ENCODE results near the gene DHRSX. TPM values are rescaled to one million over a fixed set of nuclear protein-coding genes. Genes with fewer than 3 reads are reported as not detected.

Gene DHRSX, protein sequence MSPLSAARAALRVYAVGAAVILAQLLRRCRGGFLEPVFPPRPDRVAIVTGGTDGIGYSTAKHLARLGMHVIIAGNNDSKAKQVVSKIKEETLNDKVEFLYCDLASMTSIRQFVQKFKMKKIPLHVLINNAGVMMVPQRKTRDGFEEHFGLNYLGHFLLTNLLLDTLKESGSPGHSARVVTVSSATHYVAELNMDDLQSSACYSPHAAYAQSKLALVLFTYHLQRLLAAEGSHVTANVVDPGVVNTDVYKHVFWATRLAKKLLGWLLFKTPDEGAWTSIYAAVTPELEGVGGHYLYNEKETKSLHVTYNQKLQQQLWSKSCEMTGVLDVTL
- 15.7 TPM for polyA plus RNA-seq (2013, experiment 1 of 2)
- polyA plus RNA-seq (2013, experiment 2 of 2), result 15.1 TPM

DNA sequence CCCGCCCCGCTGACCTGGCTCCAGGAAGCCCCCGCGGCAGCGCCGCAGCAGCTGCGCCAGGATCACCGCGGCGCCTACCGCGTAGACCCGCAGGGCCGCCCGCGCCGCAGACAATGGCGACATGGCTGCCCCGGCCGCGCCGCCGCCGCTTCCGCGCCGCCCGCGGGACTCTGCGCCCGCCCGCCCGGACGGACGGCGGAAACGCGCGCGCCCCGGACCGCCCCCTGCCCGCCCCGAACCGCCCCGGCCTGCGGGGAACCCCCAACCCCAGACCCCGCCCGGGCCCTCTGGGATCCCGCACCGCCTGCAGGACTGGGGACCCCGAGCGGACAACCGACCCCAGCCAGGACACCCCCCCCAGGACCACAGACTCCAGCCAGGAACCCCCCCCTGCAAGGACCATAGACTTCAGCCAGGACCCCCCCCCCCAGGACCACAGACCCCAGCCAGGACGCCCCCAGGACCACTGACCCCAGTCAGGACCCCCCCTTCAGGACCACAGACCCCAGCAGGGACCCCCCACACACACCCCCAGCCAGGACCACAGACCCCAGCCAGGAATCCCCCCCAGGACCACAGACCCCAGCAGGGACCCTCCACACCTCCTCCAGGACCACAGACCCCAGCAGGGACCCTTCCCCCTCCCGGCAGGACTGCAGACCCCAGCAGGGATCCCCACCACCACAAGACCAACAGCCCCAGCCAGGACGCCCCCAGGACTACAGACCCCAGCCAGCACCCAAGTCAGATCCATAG, at the start of gene DHRSX, which contains the start of gene ZBED1:
Gene DHRSX, minus strand, starts transcription at position 174 of the 756 bp plus-strand sequence. Its CDS starts 51 bp downstream, at position 123.
Gene ZBED1, minus strand, starts transcription at position 174 of the 756 bp plus-strand sequence. CDS start 10,257 bp downstream, outside the sequence.
- peak within 1 kb of the TSS; percentile 87 for H3K4me3 ChIP-seq (ENCODE audit: low read length)
- no peak within 1 kb of the TSS for H4K5ac ChIP-seq (ENCODE audit: low read length)
- DNase-seq, result peak; percentile 48
- H3K27ac ChIP-seq (ENCODE audit: low read depth, low read length), result peak within 1 kb of the TSS; percentile 57
- H3K23ac ChIP-seq (ENCODE audit: low read length), result no peak within 1 kb of the TSS
- peak within 1 kb of the TSS; percentile 95 for H2BK120ac ChIP-seq (ENCODE audit: low read depth, low read length)
- H3K79me1 ChIP-seq (ENCODE audit: low read length), result peaks cover 2% of the 10 kb centered on the region
- H3K36me3 ChIP-seq (ENCODE audit: control insufficient read depth, insufficient read depth, low read length), result no peaks in the 10 kb centered on the region
- H2BK15ac ChIP-seq (replicated peaks; ENCODE audit: low read depth), result no peak within 1 kb of the TSS
- peak within 1 kb of the TSS; percentile 89 for H3K4ac ChIP-seq (ENCODE audit: low read depth, low read length)
- peak within 1 kb of the TSS; percentile 100 for H3K18ac ChIP-seq (ENCODE audit: low read length)
- H2AK5ac ChIP-seq (ENCODE audit: low read length), result no peak within 1 kb of the TSS
- H3K9ac ChIP-seq (ENCODE audit: low read length), result peak within 1 kb of the TSS; percentile 85
- peak within 1 kb of the TSS; percentile 100 for H4K8ac ChIP-seq (ENCODE audit: low read depth, low read length)
- no CpG with 5 or more reads among the region's 57 CpGs for WGBS (ENCODE audit: extremely low coverage, insufficient coverage, low lambda C conversion rate)
- H3K56ac ChIP-seq (ENCODE audit: low read length), result peak within 1 kb of the TSS; percentile 92
- H3K4me1 ChIP-seq (ENCODE audit: control insufficient read depth, low read depth, low read length), result no peaks in the 10 kb centered on the region
- H3K79me2 ChIP-seq (ENCODE audit: control insufficient read depth, insufficient read depth, low read length), result peaks cover 36% of the 10 kb centered on the region
- no peaks in the 10 kb centered on the region for H3K27me3 ChIP-seq (ENCODE audit: insufficient read depth, low read length, poor library complexity)
- no peak within 1 kb of the TSS for H2BK5ac ChIP-seq (ENCODE audit: low read length)
- H3K4me2 ChIP-seq (ENCODE audit: low read length), result peak within 1 kb of the TSS; percentile 66

DNA sequence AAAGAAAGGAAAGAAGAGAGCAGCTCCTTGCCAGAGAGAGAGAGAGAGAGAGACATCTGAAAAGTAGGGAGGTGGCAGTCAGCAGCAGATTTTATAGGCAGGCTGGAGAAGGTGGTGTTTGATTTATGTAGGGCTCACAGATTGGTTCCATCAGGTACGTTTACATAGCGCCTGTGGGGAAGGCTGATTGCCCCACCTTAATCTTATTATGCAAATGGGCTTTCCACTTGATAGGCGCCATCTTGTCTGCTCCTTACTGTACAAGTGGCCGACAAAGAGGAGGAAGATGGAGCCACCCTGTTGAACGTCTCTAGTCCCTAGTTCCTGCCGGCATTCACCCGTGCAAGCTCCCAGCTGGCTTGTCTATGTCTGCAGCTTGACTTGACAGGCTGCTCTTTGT, 49.1 kb upstream of the DHRSX start:
- no peak overlapping the region for H3K4ac ChIP-seq (ENCODE audit: low read depth, low read length)
- no peak overlapping the region for H2AK5ac ChIP-seq (ENCODE audit: low read length)
- no peaks in the 10 kb centered on the region for H3K79me1 ChIP-seq (ENCODE audit: low read length)
- no peak overlapping the region for H3K27ac ChIP-seq (ENCODE audit: low read depth, low read length)
- no peak overlapping the region for H2BK120ac ChIP-seq (ENCODE audit: low read depth, low read length)
- H3K79me2 ChIP-seq (ENCODE audit: control insufficient read depth, insufficient read depth, low read length), result no peaks in the 10 kb centered on the region
- H4K8ac ChIP-seq (ENCODE audit: low read depth, low read length), result no peak overlapping the region
- no peaks in the 10 kb centered on the region for H3K27me3 ChIP-seq (ENCODE audit: insufficient read depth, low read length, poor library complexity)
- no peak overlapping the region for H3K4me3 ChIP-seq (ENCODE audit: low read length)
- peak overlapping the region; percentile 70 for H2BK5ac ChIP-seq (ENCODE audit: low read length)
- peak; percentile 81 for DNase-seq
- no peak overlapping the region for H2BK15ac ChIP-seq (replicated peaks; ENCODE audit: low read depth)
- no peak overlapping the region for H3K9ac ChIP-seq (ENCODE audit: low read length)
- no peak overlapping the region for H4K5ac ChIP-seq (ENCODE audit: low read length)
- H3K23ac ChIP-seq (ENCODE audit: low read length), result no peak overlapping the region
- no peak overlapping the region for H3K18ac ChIP-seq (ENCODE audit: low read length)
- H3K56ac ChIP-seq (ENCODE audit: low read length), result peak overlapping the region; percentile 67
- no peaks in the 10 kb centered on the region for H3K36me3 ChIP-seq (ENCODE audit: control insufficient read depth, insufficient read depth, low read length)
- peaks cover 5% of the 10 kb centered on the region for H3K4me1 ChIP-seq (ENCODE audit: control insufficient read depth, low read depth, low read length)
- WGBS (ENCODE audit: extremely low coverage, insufficient coverage, low lambda C conversion rate), result no CpG with 5 or more reads among the region's 7 CpGs
- no peak overlapping the region for H3K4me2 ChIP-seq (ENCODE audit: low read length)

DNA sequence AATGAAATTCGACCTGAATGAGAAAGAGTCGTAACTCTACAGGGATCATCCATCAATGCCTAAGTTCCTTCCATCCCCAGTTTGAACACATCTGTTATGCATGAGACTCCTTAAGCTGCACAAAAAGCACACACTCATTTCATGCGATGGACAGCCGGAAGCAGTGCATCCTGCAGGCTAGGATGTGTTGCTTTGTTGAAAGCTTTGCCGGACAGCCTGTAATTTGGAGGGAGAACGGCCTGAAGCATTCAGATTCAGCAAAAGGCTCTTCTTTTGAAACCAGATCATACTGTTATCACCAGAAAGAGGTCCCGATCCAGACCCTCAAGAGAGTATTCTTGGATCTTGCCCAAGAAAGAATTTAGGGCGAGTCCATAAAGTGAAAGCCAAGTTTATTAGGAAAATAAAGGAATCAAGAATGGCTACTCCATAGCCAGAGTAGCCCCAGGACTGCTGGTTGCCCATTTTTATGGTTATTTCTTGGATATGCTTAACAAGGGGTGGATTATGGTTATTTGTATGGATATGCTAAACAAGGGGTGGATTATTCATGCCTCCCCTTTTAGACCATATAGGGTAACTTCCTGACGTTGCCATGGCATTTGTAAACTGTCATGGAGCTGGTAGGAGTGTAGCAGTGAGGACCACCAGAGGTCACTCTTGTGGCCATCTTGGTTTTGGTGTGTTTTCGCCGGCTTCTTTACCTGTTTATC, 48.1 kb upstream of the DHRSX start:
- no peak overlapping the region for H3K4me2 ChIP-seq (ENCODE audit: low read length)
- H3K4ac ChIP-seq (ENCODE audit: low read depth, low read length), result no peak overlapping the region
- H2BK15ac ChIP-seq (replicated peaks; ENCODE audit: low read depth), result no peak overlapping the region
- H2BK5ac ChIP-seq (ENCODE audit: low read length), result no peak overlapping the region
- H4K8ac ChIP-seq (ENCODE audit: low read depth, low read length), result no peak overlapping the region
- no peak overlapping the region for H2BK120ac ChIP-seq (ENCODE audit: low read depth, low read length)
- H2AK5ac ChIP-seq (ENCODE audit: low read length), result no peak overlapping the region
- H3K23ac ChIP-seq (ENCODE audit: low read length), result no peak overlapping the region
- no peak overlapping the region for H3K27ac ChIP-seq (ENCODE audit: low read depth, low read length)
- no peaks in the 10 kb centered on the region for H3K79me2 ChIP-seq (ENCODE audit: control insufficient read depth, insufficient read depth, low read length)
- H3K18ac ChIP-seq (ENCODE audit: low read length), result no peak overlapping the region
- no peak overlapping the region for H3K56ac ChIP-seq (ENCODE audit: low read length)
- H3K4me1 ChIP-seq (ENCODE audit: control insufficient read depth, low read depth, low read length), result peaks cover 5% of the 10 kb centered on the region
- H3K9ac ChIP-seq (ENCODE audit: low read length), result no peak overlapping the region
- no CpG with 5 or more reads among the region's 11 CpGs for WGBS (ENCODE audit: extremely low coverage, insufficient coverage, low lambda C conversion rate)
- no peaks in the 10 kb centered on the region for H3K36me3 ChIP-seq (ENCODE audit: control insufficient read depth, insufficient read depth, low read length)
- H4K5ac ChIP-seq (ENCODE audit: low read length), result no peak overlapping the region
- H3K27me3 ChIP-seq (ENCODE audit: insufficient read depth, low read length, poor library complexity), result no peaks in the 10 kb centered on the region
- peak; percentile 59 for DNase-seq
- H3K4me3 ChIP-seq (ENCODE audit: low read length), result no peak overlapping the region
- H3K79me1 ChIP-seq (ENCODE audit: low read length), result no peaks in the 10 kb centered on the region

DNA sequence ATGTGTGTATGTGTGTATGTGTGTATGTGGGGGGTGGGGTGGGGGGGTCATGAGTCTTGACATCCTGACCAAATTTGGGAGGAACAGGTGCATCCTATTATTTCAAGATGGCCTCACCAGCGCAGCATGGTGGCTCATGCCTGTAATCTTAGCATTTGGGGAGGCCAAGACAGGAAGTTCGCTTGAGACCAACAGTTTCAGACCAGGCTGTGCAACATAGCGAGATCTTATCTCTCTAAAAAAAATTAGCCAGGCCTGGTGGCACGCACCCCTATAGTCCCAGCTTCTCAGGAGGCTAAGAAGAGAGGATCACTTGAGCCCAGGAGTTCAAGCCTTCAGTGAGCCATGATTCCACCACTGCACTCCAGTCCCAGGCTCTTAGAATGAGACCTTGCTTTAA, 47.0 kb upstream of the DHRSX start:
- no peak overlapping the region for H3K56ac ChIP-seq (ENCODE audit: low read length)

DNA sequence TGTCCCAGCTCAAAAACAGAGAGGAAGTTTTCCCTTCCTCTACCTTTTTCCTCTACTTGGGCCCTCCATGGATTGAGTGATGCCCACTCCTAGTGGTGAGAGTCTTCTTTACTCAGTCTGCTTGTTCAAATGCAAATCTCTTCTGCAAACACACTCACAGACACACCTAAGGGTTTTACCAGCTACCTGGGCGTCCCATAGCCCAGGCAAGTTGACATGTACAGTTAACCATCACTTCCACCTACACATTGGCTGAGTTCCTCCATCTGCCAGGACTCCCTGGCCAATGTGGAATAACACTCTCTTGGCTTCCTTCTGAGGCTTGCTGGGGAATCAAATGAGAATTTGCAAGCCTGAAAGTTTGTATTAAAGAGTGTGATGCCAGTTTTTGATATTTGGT, 45.7 kb upstream of the DHRSX start:
- no CpG with 5 or more reads among the region's 1 CpG for WGBS (ENCODE audit: extremely low coverage, insufficient coverage, low lambda C conversion rate)
- Histone ChIP-seq H3K9ac (ENCODE audit: low read length) (no peak overlapping the region), H2BK120ac (ENCODE audit: low read depth, low read length) (no peak overlapping the region)

More for the DNA sequence above, 47.0 kb upstream of the DHRSX start:
- Histone ChIP-seq H2BK15ac (replicated peaks; ENCODE audit: low read depth) (no peak overlapping the region), H3K4me3 (ENCODE audit: low read length) (no peak overlapping the region), H3K23ac (ENCODE audit: low read length) (no peak overlapping the region), H2BK120ac (ENCODE audit: low read depth, low read length) (no peak overlapping the region), H4K5ac (ENCODE audit: low read length) (no peak overlapping the region), H2BK5ac (ENCODE audit: low read length) (no peak overlapping the region), H3K4me2 (ENCODE audit: low read length) (no peak overlapping the region), H4K8ac (ENCODE audit: low read depth, low read length) (no peak overlapping the region), H3K79me2 (ENCODE audit: control insufficient read depth, insufficient read depth, low read length) (no peaks in the 10 kb centered on the region), H3K36me3 (ENCODE audit: control insufficient read depth, insufficient read depth, low read length) (no peaks in the 10 kb centered on the region), H3K9ac (ENCODE audit: low read length) (no peak overlapping the region), H2AK5ac (ENCODE audit: low read length) (no peak overlapping the region), H3K4me1 (ENCODE audit: control insufficient read depth, low read depth, low read length) (peaks cover 5% of the 10 kb centered on the region), H3K27me3 (ENCODE audit: insufficient read depth, low read length, poor library complexity) (no peaks in the 10 kb centered on the region), H3K27ac (ENCODE audit: low read depth, low read length) (no peak overlapping the region), H3K4ac (ENCODE audit: low read depth, low read length) (no peak overlapping the region), H3K79me1 (ENCODE audit: low read length) (no peaks in the 10 kb centered on the region), H3K18ac (ENCODE audit: low read length) (no peak overlapping the region)
- WGBS (ENCODE audit: extremely low coverage, insufficient coverage, low lambda C conversion rate), result no CpG with 5 or more reads among the region's 4 CpGs
- DNase-seq, result no peak

More for the DNA sequence above, 45.7 kb upstream of the DHRSX start:
- no peak overlapping the region for H4K5ac ChIP-seq (ENCODE audit: low read length)
- no peak overlapping the region for H3K27ac ChIP-seq (ENCODE audit: low read depth, low read length)
- no peak overlapping the region for H3K56ac ChIP-seq (ENCODE audit: low read length)
- H2BK5ac ChIP-seq (ENCODE audit: low read length), result no peak overlapping the region
- H3K4ac ChIP-seq (ENCODE audit: low read depth, low read length), result no peak overlapping the region
- H3K79me2 ChIP-seq (ENCODE audit: control insufficient read depth, insufficient read depth, low read length), result no peaks in the 10 kb centered on the region
- H2BK15ac ChIP-seq (replicated peaks; ENCODE audit: low read depth), result no peak overlapping the region
- H3K4me3 ChIP-seq (ENCODE audit: low read length), result no peak overlapping the region
- H3K4me1 ChIP-seq (ENCODE audit: control insufficient read depth, low read depth, low read length), result peaks cover 5% of the 10 kb centered on the region
- H3K18ac ChIP-seq (ENCODE audit: low read length), result no peak overlapping the region
- H3K36me3 ChIP-seq (ENCODE audit: control insufficient read depth, insufficient read depth, low read length), result no peaks in the 10 kb centered on the region
- H2AK5ac ChIP-seq (ENCODE audit: low read length), result no peak overlapping the region
- no peak overlapping the region for H3K23ac ChIP-seq (ENCODE audit: low read length)
- no peak overlapping the region for H3K4me2 ChIP-seq (ENCODE audit: low read length)
- H4K8ac ChIP-seq (ENCODE audit: low read depth, low read length), result no peak overlapping the region
- no peaks in the 10 kb centered on the region for H3K79me1 ChIP-seq (ENCODE audit: low read length)
- no peak for DNase-seq
- H3K27me3 ChIP-seq (ENCODE audit: insufficient read depth, low read length, poor library complexity), result no peaks in the 10 kb centered on the region
